Endodermal cell (in vitro differentiated cells): ENCODE measurements around the gene CLEC19A. TPM values are rescaled to one million over a fixed set of nuclear protein-coding genes. Genes with fewer than 3 reads are reported as not detected.
A peak's percentile ranks its signal among the peaks of the same experiment; 100 is the strongest.

Source experiments
- DNase-seq: peaks from one replicate; pipeline ENCODE4 v3.0.0-alpha.2; 2017
- H3K27ac ChIP-seq: 2 replicates; pipeline ENCODE4 v1.5.1; 2013; ENCODE audit warnings: mild to moderate bottlenecking, low read depth, low read length, moderate library complexity
- H3K27me3 ChIP-seq: 2 replicates; pipeline ENCODE4 v1.6.1; 2013; ENCODE audit warnings: mild to moderate bottlenecking, low read length, moderate library complexity; ENCODE audit not compliant: insufficient read depth, control insufficient read depth, poor library complexity, severe bottlenecking
- H3K36me3 ChIP-seq: 2 replicates; pipeline ENCODE4 v1.7.0; 2013; ENCODE audit warnings: mild to moderate bottlenecking, low read length, moderate library complexity; ENCODE audit not compliant: control insufficient read depth, insufficient read depth
- H3K4me1 ChIP-seq: one replicate; pipeline ENCODE4 v1.7.0; 2013; ENCODE audit warnings: low read length; ENCODE audit not compliant: control insufficient read depth, insufficient read depth
- H3K4me3 ChIP-seq: 2 replicates; pipeline ENCODE4 v1.5.1; 2013; ENCODE audit warnings: mild to moderate bottlenecking, low read length, moderate library complexity
- H3K9ac ChIP-seq: 2 replicates; pipeline ENCODE4 v1.6.1; 2013; ENCODE audit warnings: mild to moderate bottlenecking, low read length, moderate library complexity; ENCODE audit not compliant: poor library complexity, severe bottlenecking; ENCODE audit errors: extremely low read depth
- H3K9me3 ChIP-seq: 2 replicates; pipeline ENCODE4 v1.6.1; 2013; ENCODE audit warnings: mild to moderate bottlenecking, low read length, moderate library complexity; ENCODE audit not compliant: control insufficient read depth
- H3K27ac Mint-ChIP-seq: 2 replicates; pipeline ENCODE4 v1.8.0; 2020; ENCODE audit warnings: mixed read lengths
- H3K27me3 Mint-ChIP-seq: 2 replicates; pipeline ENCODE4 v1.8.0; 2021; ENCODE audit warnings: mild to moderate bottlenecking, mixed read lengths; ENCODE audit not compliant: insufficient read depth
- H3K36me3 Mint-ChIP-seq: 2 replicates; pipeline ENCODE4 v1.8.0; 2020; ENCODE audit warnings: low read depth, mixed read lengths
- H3K4me1 Mint-ChIP-seq: 2 replicates; pipeline ENCODE4 v1.8.0; 2020; ENCODE audit warnings: mixed read lengths
- H3K4me3 Mint-ChIP-seq: 2 replicates; pipeline ENCODE4 v1.8.0; 2020; ENCODE audit warnings: mild to moderate bottlenecking, moderate library complexity, mixed read lengths
- H3K9me3 Mint-ChIP-seq: 2 replicates; pipeline ENCODE4 v1.8.0; 2020; ENCODE audit warnings: mild to moderate bottlenecking, mixed read lengths
- WGBS, 2 experiments: methylation state at CpG; one replicate each; pipeline versions ENCODE4 v1.1.5 to v1.1.7; 2013; ENCODE audit warnings: missing lambda C conversion rate in 2 of 2, mixed read lengths in 1 of 2; ENCODE audit not compliant: insufficient coverage in 1 of 2, insufficient read length in 1 of 2; 5-methylcytosine and 5-hydroxymethylcytosine counted together
- total RNA-seq, 2 donors: library from RNA; stranded (reverse); fragmentation: NEBNext Ultra II Directional in 1 of 2; extraction: Animal tissue kit (Norgen Biotek cat#: 25700) in 1 of 2; gene quantifications; 2 replicates in 1 of 2; 3 replicates in 1 of 2; pipeline ENCODE4 v1.2.1, GENCODE V29; 2021
- TF ChIP-seq, protein P1 (sequence below): fragments of 200-600 bp; sonication (generic); conservative IDR thresholded peaks from 2 replicates; pipeline ENCODE4 v1.5.0; 2021; ENCODE audit warnings: antibody characterized with exemption, mild to moderate bottlenecking

The CLEC19A gene
- total RNA-seq, 2 donors from 2014 or later, result 1.6 to 1.9 TPM

DNA sequence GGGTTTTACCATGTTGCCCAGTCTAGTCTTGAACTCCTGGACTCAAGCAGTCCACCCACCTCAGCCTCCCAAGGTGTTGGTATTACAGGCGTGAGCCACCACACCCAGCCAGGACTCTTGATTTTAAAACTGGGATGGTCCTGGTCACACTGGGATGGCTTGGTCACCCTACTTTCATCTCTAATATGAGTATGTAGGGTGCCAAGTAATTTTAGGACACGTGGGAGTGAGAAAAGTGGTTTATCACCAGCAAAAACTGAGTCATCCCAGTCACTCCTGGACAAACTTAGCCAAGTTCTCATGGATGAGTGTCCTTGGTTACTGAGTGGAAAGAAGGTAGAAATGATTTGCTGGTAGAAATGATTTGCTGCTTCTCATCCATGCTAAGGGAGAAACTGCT lies 9.9 kb downstream of the CLEC19A start:
- WGBS, 2 experiments, result 95% methylated on average over 1 of the region's 2 CpGs; no CpG with 5 or more reads in 1 of the 2 experiments
- H3K4me3 ChIP-seq, result no peak overlapping the region
- DNase-seq, result no peak
- H3K4me1 ChIP-seq, result peaks cover 22% of the 10 kb centered on the region
- no peak overlapping the region for H3K4me3 Mint-ChIP-seq
- H3K9ac ChIP-seq, result no peak overlapping the region
- no peak overlapping the region for H3K27ac ChIP-seq
- no peaks in the 10 kb centered on the region for H3K36me3 Mint-ChIP-seq
- no peaks in the 10 kb centered on the region for H3K9me3 Mint-ChIP-seq
- no peaks in the 10 kb centered on the region for H3K27me3 ChIP-seq
- TF ChIP-seq, protein P1, sequence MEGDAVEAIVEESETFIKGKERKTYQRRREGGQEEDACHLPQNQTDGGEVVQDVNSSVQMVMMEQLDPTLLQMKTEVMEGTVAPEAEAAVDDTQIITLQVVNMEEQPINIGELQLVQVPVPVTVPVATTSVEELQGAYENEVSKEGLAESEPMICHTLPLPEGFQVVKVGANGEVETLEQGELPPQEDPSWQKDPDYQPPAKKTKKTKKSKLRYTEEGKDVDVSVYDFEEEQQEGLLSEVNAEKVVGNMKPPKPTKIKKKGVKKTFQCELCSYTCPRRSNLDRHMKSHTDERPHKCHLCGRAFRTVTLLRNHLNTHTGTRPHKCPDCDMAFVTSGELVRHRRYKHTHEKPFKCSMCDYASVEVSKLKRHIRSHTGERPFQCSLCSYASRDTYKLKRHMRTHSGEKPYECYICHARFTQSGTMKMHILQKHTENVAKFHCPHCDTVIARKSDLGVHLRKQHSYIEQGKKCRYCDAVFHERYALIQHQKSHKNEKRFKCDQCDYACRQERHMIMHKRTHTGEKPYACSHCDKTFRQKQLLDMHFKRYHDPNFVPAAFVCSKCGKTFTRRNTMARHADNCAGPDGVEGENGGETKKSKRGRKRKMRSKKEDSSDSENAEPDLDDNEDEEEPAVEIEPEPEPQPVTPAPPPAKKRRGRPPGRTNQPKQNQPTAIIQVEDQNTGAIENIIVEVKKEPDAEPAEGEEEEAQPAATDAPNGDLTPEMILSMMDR, result no peak
- H3K36me3 ChIP-seq, result no peaks in the 10 kb centered on the region
- H3K4me1 Mint-ChIP-seq, result peaks cover 42% of the 10 kb centered on the region
- peaks cover 3% of the 10 kb centered on the region for H3K27me3 Mint-ChIP-seq
- H3K27ac Mint-ChIP-seq, result no peak overlapping the region
- H3K9me3 ChIP-seq, result no peaks in the 10 kb centered on the region

- peaks cover 3% of the 10 kb centered on the region for H3K27me3 Mint-ChIP-seq
Measured at GRCh38 chr16:19297454-19297853, 11.9 kb downstream of the CLEC19A start.

GRCh38 chr16:19299565-19299964 lies 14.0 kb downstream of the CLEC19A start:
- DNase-seq, result peak; percentile 75
- H3K27ac Mint-ChIP-seq, result peak overlapping the region; percentile 4
- Histone ChIP-seq H3K27me3 (no peaks in the 10 kb centered on the region), H3K27ac (no peak overlapping the region), H3K4me1 (peaks cover 13% of the 10 kb centered on the region), H3K4me3 (no peak overlapping the region), H3K9ac (no peak overlapping the region), H3K9me3 (no peaks in the 10 kb centered on the region), H3K36me3 (no peaks in the 10 kb centered on the region)
- H3K4me1 Mint-ChIP-seq, result peaks cover 10% of the 10 kb centered on the region
- no peak overlapping the region for H3K4me3 Mint-ChIP-seq
- no peaks in the 10 kb centered on the region for H3K9me3 Mint-ChIP-seq
- TF ChIP-seq, protein P1, result no peak
- 47 to 75% methylated on average over 2 of the region's 2 CpGs for WGBS, 2 experiments
- no peaks in the 10 kb centered on the region for H3K36me3 Mint-ChIP-seq
- peaks cover 3% of the 10 kb centered on the region for H3K27me3 Mint-ChIP-seq

More at GRCh38 chr16:19297454-19297853, 11.9 kb downstream of the CLEC19A start:
- Histone ChIP-seq H3K36me3 (no peaks in the 10 kb centered on the region), H3K4me3 (no peak overlapping the region), H3K9me3 (no peaks in the 10 kb centered on the region), H3K4me1 (peaks cover 16% of the 10 kb centered on the region), H3K27me3 (no peaks in the 10 kb centered on the region), H3K27ac (no peak overlapping the region), H3K9ac (no peak overlapping the region)
- H3K27ac Mint-ChIP-seq, result no peak overlapping the region
- DNase-seq, result no peak
- no peaks in the 10 kb centered on the region for H3K36me3 Mint-ChIP-seq
- no CpG with 5 or more reads among the region's 1 CpG for WGBS, 2 experiments
- H3K4me1 Mint-ChIP-seq, result peaks cover 23% of the 10 kb centered on the region
- no peaks in the 10 kb centered on the region for H3K9me3 Mint-ChIP-seq
- no peak overlapping the region for H3K4me3 Mint-ChIP-seq
- TF ChIP-seq, protein P1, result no peak
